AG09309 (cell line): ENCODE results near the gene PRRT3.

ENCODE experiments used
- DNase-seq: peaks from one replicate; pipeline ENCODE4 v3.0.0-alpha.2; 2010; ENCODE audit warnings: low read depth
- H3K4me3 ChIP-seq: 2 replicates; pipeline ENCODE4 v1.5.1; 2011; ENCODE audit warnings: mild to moderate bottlenecking, low read depth, low read length, moderate library complexity; ENCODE audit not compliant: control insufficient read depth
- TF ChIP-seq, protein P1 (sequence below): IDR thresholded peaks from 2 replicates; pipeline ENCODE4 v1.5.1; 2011; ENCODE audit warnings: mild to moderate bottlenecking, low read depth, low read length, inconsistent platforms; ENCODE audit not compliant: insufficient read depth, control insufficient read depth; ENCODE audit errors: missing control alignments

PRRT3 gene

DNA sequence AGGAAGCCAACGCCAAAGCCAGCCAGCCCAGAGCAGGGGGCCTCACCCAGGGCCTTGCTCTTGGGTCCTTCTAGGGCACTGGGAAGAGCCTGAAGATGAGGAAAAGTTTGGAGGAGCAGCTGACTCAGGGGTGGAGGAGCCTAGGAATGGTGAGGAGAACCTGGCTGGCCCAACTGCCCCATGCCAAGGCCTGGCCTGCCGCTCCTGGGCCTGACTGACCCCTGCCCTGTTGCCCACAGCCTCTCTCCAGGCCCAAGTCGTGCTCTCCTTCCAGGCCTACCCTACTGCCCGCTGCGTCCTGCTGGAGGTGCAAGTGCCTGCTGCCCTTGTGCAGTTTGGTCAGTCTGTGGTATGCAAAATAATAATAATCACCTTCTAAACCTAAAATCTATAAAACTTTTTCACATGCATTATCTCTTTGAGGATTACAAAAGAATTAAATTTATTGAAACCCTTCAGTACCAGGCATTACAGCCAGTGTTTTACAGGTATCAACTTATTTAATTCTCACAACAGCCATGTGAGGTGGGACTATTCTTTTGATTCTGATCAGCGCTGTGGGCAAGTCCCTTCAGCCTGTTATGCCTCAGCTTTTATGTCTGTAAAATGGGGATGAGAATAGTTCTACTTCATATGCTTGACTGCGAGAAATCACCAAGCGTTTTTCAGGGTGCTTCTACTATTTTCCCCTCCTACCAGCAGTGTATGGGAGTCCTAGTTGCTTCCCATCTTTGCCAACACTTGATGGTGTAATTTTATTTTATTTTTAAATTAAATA lies 33.8 kb downstream of the PRRT3 start:
- no peak for DNase-seq
- TF ChIP-seq, protein P1, sequence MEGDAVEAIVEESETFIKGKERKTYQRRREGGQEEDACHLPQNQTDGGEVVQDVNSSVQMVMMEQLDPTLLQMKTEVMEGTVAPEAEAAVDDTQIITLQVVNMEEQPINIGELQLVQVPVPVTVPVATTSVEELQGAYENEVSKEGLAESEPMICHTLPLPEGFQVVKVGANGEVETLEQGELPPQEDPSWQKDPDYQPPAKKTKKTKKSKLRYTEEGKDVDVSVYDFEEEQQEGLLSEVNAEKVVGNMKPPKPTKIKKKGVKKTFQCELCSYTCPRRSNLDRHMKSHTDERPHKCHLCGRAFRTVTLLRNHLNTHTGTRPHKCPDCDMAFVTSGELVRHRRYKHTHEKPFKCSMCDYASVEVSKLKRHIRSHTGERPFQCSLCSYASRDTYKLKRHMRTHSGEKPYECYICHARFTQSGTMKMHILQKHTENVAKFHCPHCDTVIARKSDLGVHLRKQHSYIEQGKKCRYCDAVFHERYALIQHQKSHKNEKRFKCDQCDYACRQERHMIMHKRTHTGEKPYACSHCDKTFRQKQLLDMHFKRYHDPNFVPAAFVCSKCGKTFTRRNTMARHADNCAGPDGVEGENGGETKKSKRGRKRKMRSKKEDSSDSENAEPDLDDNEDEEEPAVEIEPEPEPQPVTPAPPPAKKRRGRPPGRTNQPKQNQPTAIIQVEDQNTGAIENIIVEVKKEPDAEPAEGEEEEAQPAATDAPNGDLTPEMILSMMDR: no peak
- H3K4me3 ChIP-seq: no peak overlapping the region

- TF ChIP-seq, protein P1: no peak
- no peak overlapping the region for H3K4me3 ChIP-seq
- DNase-seq: no peak
These were observed 34.4 kb downstream of the PRRT3 start for GRCh38 chr3:9917820-9918219.

DNA sequence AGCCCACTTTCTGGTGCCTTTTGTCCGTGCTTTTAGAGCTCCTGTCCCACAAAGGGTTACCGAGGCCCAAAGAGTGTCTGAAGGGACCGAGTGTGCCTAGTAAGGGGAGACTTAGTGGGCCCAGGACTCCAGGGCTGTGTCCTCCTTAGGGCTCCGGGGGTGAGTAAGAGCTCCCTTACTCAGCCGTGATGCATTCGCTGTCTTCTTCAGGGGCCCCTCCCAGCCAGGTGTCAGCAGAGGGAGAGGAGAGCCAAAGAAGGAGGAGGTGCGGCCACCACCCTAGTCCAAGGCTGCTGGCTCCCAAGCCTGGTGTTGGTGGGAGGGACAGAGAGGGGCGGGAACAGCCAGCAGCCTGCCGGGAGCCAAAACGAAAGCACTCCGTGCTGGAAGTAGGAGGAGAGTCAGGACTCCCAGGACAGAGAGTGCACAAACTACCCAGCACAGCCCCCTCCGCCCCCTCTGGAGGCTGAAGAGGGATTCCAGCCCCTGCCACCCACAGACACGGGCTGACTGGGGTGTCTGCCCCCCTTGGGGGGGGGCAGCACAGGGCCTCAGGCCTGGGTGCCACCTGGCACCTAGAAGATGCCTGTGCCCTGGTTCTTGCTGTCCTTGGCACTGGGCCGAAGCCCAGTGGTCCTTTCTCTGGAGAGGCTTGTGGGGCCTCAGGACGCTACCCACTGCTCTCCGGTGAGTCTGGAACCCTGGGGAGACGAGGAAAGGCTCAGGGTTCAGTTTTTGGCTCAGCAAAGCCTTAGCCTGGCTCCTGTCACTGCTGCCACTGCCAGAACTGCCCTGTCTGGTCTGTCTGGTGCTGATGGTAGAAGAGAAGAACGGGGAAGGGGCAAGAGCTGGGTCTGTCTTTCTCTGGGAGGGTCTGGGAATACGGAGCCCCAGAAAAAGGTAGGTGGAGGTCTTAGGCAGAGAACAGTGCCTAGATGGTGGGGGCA lies 35.2 kb downstream of the PRRT3 start, which contains the start of gene IL17RC:
Gene IL17RC (plus strand): TSS at position 365 of the 947 bp plus-strand sequence. CDS start 218 bp downstream, at position 583.
- H3K4me3 ChIP-seq: peak within 1 kb of the TSS; percentile 53

DNA sequence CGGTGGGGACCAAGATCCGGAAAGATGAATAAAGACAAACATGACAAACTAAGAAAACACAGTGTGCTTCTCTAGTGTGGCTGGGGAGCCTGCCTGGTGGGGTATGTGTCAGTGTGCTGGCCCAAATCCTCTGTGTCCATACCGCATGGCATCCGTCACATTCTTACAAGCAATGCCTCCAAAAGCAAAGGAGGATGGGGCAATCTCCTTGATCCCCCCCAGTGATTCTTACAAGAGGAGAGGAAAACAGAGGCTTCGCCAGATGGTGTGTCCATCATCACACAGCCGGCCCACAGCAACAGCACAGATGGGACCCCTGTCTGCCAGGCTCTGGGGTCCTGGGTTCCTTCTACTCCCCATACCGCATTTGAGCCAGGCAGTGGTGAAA lies 35.9 kb downstream of the PRRT3 start:
- no peak for DNase-seq
- H3K4me3 ChIP-seq: peak overlapping the region; percentile 53
- TF ChIP-seq, protein P1: no peak

More for the DNA sequence above, 35.2 kb downstream of the PRRT3 start, which contains the start of gene IL17RC:
- DNase-seq: no peak
- TF ChIP-seq, protein P1: no peak

GRCh38 chr3:9915254-9916141 lies 36.7 kb downstream of the PRRT3 start:
- H3K4me3 ChIP-seq: peak overlapping the region; percentile 52
- no peak for DNase-seq
- TF ChIP-seq, protein P1: peak; percentile 47
